Panc1 (cell line): ENCODE measurements around the gene MAD1L1. TPM values are rescaled to one million over a fixed set of nuclear protein-coding genes. Genes with fewer than 3 reads are reported as not detected.
"Not testable (repeated sequence)": the region's sequence is repeated elsewhere in the genome, so short reads cannot be mapped to it uniquely, and the experiment has no call there.

ENCODE experiments used
- ATAC-seq: fragments of 200-7000 bp; cut with Tn5 transposase; 2 replicates; pipeline ENCODE4 v1.9.1; 2020; ENCODE audit warnings: mild to moderate bottlenecking, moderate library complexity
- BruUV-seq: library from RNA; stranded (reverse); fragments of 400-500 nt; replicated peaks from 2 replicates; lab custom pipeline; 2021; lab: Mats Ljungman, UMichigan
- CTCF ChIA-PET: fragments of 300-600 bp; sonication (Branson Sonifier 250); formaldehyde crosslinking; loops from one replicate; lab custom pipeline; 2022; ENCODE audit warnings: antibody characterized with exemption; lab: Charles Lee
- POLR2A ChIA-PET: fragments of 300-600 bp; sonication (Branson Sonifier 250); formaldehyde crosslinking; loops from one replicate; lab custom pipeline; 2022; ENCODE audit warnings: antibody characterized with exemption; lab: Charles Lee
- DNase-seq: peaks from one replicate; pipeline ENCODE4 v3.0.0-alpha.2; 2010; ENCODE audit warnings: low read depth, low spot score
- H3K27ac ChIP-seq: 2 replicates; pipeline ENCODE4 v1.5.1; 2011; ENCODE audit warnings: mild to moderate bottlenecking, low read length, inconsistent platforms
- H3K27me3 ChIP-seq: fragments of 200-500 bp; sonication (Bioruptor generic); 2 replicates; pipeline ENCODE4 v1.6.0; 2014; ENCODE audit warnings: low read length, inconsistent platforms; ENCODE audit not compliant: control insufficient read depth, insufficient read depth
- H3K36me3 ChIP-seq: fragments of 200-500 bp; sonication (Bioruptor generic); 2 replicates; pipeline ENCODE4 v1.5.1; 2014; ENCODE audit warnings: inconsistent platforms, mild to moderate bottlenecking, low read length, moderate library complexity; ENCODE audit not compliant: control insufficient read depth, insufficient read depth
- H3K4me1 ChIP-seq: 2 replicates; pipeline ENCODE4 v1.5.1; 2011; ENCODE audit warnings: inconsistent platforms, mild to moderate bottlenecking, low read length, moderate library complexity; ENCODE audit not compliant: control insufficient read depth, insufficient read depth
- H3K4me3 ChIP-seq, 2 experiments: 2 replicates each; pipeline ENCODE4 v1.5.1; 2011 to 2012; ENCODE audit warnings: low read depth in 2 of 2, low read length in 2 of 2, mild to moderate bottlenecking in 2 of 2, inconsistent platforms in 1 of 2, moderate library complexity in 1 of 2
- H3K9me3 ChIP-seq: fragments of 200-500 bp; sonication (Bioruptor generic); 2 replicates; pipeline ENCODE4 v1.5.1; 2014; ENCODE audit warnings: low read depth, mild to moderate bottlenecking, inconsistent platforms, low read length, moderate library complexity; ENCODE audit not compliant: control insufficient read depth, insufficient read depth
- POLR2AphosphoS5 ChIP-seq: IDR thresholded peaks from 2 replicates; pipeline ENCODE4 v1.6.1; 2012; ENCODE audit warnings: mild to moderate bottlenecking, low read depth, low read length, moderate library complexity
- SIN3A ChIP-seq: IDR thresholded peaks from 2 replicates; pipeline ENCODE4 v1.6.1; 2012; ENCODE audit warnings: low read depth, mild to moderate bottlenecking, low read length, moderate library complexity, borderline replicate concordance; ENCODE audit not compliant: insufficient read depth
- TCF7L2 ChIP-seq: IDR thresholded peaks from 2 replicates; pipeline ENCODE4 v1.6.1; 2011; ENCODE audit warnings: mild to moderate bottlenecking, low read depth, low read length, inconsistent platforms
- in situ Hi-C: cut with HindIII; loops from 2 replicates; pipeline ENCODE4 v1.10.0; 2016; ENCODE audit warnings: low sequenced_read_pairs, low pct_unique_long_range_greater_than_20kb
- intact Hi-C: fragments of 100-400 bp; cut with micrococcal nuclease; formaldehyde crosslinking; loops from one replicate; pipeline ENCODE4 v1.10.0; 2022; ENCODE audit not compliant: unreplicated experiment
- total RNA-seq: library from RNA; stranded (reverse); gene quantifications from one replicate; pipeline ENCODE4 v1.2.1, GENCODE V29; 2021; ENCODE audit not compliant: unreplicated experiment
- TF ChIP-seq, protein P1 (sequence below): fragments of 450-650 bp; IDR thresholded peaks from 2 replicates; pipeline ENCODE4 v1.5.1; 2017; ENCODE audit warnings: mild to moderate bottlenecking
- TF ChIP-seq, protein P2 (sequence below), 2 experiments: IDR thresholded peaks; 2 replicates each; pipeline ENCODE4 v1.6.1; 2011 to 2012; ENCODE audit warnings: low read depth in 2 of 2, control low read depth in 1 of 2, low read length in 1 of 2, mild to moderate bottlenecking in 1 of 2, moderate library complexity in 1 of 2; ENCODE audit not compliant: insufficient read depth in 1 of 2

MAD1L1 gene
- total RNA-seq, 1 experiment from 2014 or later: 70.8 TPM

DNA sequence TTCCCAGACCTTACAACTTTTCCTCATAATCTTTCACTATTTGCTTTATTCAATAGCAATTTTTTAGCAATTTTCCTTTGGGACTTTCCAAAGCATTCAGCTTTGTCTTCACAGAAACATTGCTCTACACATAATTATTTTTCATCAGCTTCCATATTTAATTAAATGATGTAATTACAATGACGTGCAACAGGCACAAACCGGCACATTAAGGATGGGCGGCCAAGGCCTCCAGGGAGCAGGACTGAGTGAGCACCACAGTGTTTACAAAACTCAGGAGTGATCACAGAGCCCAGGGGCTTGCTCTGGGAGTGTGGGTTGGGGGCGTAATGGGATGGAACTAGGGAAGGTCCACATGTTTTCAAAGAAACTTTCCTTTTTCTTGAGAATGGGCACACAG lies 69.8 kb downstream of the MAD1L1 start:
- intact Hi-C loops (no loop called here), in situ Hi-C loops (no loop called here)
- H3K9me3 ChIP-seq: no peaks in the 10 kb centered on the region
- no peak overlapping the region for H3K27ac ChIP-seq
- H3K27me3 ChIP-seq: no peaks in the 10 kb centered on the region
- no peaks in the 10 kb centered on the region for H3K36me3 ChIP-seq
- POLR2A ChIA-PET: no interaction called here
- no peak for DNase-seq
- no peak overlapping the region for H3K4me3 ChIP-seq
- peaks cover 16% of the 10 kb centered on the region for H3K4me1 ChIP-seq
- CTCF ChIA-PET: interaction anchor here (0.7 kb wide), 1 partner anchor 14 kb away, joined by 5 read pairs; no protein-coding TSS in a partner anchor
- ATAC-seq: no peak
- no TSS peak for BruUV-seq
- TF ChIP-seq SIN3A (no peak), TCF7L2 (no peak), POLR2AphosphoS5 (no peak)
- TF ChIP-seq, protein P1, sequence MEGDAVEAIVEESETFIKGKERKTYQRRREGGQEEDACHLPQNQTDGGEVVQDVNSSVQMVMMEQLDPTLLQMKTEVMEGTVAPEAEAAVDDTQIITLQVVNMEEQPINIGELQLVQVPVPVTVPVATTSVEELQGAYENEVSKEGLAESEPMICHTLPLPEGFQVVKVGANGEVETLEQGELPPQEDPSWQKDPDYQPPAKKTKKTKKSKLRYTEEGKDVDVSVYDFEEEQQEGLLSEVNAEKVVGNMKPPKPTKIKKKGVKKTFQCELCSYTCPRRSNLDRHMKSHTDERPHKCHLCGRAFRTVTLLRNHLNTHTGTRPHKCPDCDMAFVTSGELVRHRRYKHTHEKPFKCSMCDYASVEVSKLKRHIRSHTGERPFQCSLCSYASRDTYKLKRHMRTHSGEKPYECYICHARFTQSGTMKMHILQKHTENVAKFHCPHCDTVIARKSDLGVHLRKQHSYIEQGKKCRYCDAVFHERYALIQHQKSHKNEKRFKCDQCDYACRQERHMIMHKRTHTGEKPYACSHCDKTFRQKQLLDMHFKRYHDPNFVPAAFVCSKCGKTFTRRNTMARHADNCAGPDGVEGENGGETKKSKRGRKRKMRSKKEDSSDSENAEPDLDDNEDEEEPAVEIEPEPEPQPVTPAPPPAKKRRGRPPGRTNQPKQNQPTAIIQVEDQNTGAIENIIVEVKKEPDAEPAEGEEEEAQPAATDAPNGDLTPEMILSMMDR: no peak
- TF ChIP-seq, protein P2, sequence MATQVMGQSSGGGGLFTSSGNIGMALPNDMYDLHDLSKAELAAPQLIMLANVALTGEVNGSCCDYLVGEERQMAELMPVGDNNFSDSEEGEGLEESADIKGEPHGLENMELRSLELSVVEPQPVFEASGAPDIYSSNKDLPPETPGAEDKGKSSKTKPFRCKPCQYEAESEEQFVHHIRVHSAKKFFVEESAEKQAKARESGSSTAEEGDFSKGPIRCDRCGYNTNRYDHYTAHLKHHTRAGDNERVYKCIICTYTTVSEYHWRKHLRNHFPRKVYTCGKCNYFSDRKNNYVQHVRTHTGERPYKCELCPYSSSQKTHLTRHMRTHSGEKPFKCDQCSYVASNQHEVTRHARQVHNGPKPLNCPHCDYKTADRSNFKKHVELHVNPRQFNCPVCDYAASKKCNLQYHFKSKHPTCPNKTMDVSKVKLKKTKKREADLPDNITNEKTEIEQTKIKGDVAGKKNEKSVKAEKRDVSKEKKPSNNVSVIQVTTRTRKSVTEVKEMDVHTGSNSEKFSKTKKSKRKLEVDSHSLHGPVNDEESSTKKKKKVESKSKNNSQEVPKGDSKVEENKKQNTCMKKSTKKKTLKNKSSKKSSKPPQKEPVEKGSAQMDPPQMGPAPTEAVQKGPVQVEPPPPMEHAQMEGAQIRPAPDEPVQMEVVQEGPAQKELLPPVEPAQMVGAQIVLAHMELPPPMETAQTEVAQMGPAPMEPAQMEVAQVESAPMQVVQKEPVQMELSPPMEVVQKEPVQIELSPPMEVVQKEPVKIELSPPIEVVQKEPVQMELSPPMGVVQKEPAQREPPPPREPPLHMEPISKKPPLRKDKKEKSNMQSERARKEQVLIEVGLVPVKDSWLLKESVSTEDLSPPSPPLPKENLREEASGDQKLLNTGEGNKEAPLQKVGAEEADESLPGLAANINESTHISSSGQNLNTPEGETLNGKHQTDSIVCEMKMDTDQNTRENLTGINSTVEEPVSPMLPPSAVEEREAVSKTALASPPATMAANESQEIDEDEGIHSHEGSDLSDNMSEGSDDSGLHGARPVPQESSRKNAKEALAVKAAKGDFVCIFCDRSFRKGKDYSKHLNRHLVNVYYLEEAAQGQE (IDR thresholded peaks at IDR 0.05; ENCODE audit: insufficient read depth in 1 of 2, low read depth in 2 of 2, low read length in 1 of 2): no peak

DNA sequence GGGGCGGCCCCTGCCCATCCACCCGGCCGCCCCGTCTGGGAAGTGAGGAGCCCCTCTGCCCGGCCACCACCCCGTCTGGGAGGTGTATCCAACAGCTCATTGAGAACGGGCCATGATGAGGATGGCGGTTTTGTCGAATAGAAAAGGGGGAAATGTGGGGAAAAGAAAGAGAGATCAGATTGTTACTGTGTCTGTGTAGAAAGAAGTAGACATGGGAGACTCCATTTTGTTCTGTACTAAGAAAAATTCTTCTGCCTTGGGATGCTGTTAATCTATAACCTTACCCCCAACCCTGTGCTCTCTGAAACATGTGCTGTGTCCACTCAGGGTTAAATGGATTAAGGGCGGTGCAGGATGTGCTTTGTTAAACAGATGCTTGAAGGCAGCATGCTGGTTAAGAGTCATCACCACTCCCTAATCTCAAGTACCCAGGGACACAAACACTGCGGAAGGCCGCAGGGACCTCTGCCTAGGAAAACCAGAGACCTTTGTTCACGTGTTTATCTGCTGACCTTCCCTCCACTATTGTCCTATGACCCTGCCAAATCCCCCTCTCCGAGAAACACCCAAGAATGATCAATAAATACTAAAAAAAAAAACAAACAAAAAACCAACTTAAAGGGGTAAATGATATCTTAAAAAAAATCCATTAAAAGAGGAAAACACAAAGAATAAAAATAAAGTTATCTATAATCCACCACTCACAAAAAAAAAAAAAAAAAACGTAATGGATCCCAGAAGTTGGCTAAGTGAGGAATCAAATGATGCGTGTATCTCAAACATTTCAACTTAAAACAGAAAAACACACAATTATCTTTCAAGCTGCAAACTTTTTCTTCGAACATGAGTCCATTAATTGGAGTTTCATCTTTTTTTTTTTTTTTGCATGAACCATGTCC lies 70.5 kb downstream of the MAD1L1 start:
- H3K27me3 ChIP-seq, H3K4me3 ChIP-seq, H3K36me3 ChIP-seq, ATAC-seq, DNase-seq, intact Hi-C loops, H3K9me3 ChIP-seq, H3K27ac ChIP-seq, in situ Hi-C loops, BruUV-seq, POLR2A ChIA-PET: not testable (repeated sequence)
- CTCF ChIA-PET: interaction anchor here (0.7 kb wide), 1 partner anchor 14 kb away, joined by 5 read pairs; no protein-coding TSS in a partner anchor
- peaks cover 24% of the 10 kb centered on the region for H3K4me1 ChIP-seq

DNA sequence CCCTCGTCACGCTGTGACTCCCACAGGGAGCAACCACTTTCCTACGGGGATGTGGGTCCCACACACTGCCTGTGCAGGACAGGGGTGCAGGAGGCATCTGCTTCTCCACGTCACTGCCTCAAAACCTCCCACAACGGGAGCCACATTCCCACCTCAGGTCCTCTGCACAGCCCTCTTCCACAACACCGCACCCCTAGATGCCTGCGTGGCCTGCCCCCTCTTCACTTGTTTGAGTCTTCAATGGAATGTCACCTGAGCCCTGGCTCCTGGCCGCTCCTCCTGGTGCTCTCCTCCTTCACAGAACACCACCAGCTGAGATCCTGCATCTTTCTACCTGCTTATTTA lies 73.6 kb downstream of the MAD1L1 start:
- Histone ChIP-seq H3K9me3 (no peaks in the 10 kb centered on the region), H3K4me3 (no peak overlapping the region), H3K27me3 (no peaks in the 10 kb centered on the region), H3K4me1 (peaks cover 27% of the 10 kb centered on the region), H3K36me3 (no peaks in the 10 kb centered on the region), H3K27ac (no peak overlapping the region)
- no peak for DNase-seq
- intact Hi-C loops: no loop called here
- CTCF ChIA-PET: no interaction called here
- POLR2A ChIA-PET: no interaction called here
- ATAC-seq: no peak
- in situ Hi-C loops: no loop called here
- TF ChIP-seq SIN3A (no peak), TCF7L2 (no peak), POLR2AphosphoS5 (no peak)
- TF ChIP-seq, protein P1: no peak
- TF ChIP-seq, protein P2 (IDR thresholded peaks at IDR 0.05; ENCODE audit: insufficient read depth in 1 of 2, low read depth in 2 of 2, low read length in 1 of 2): no peak
- BruUV-seq: no TSS peak
